Type B pancreatic cell (in vitro differentiated cells): ENCODE measurements around the gene ZMYM4. TPM values are rescaled to one million over a fixed set of nuclear protein-coding genes. Genes with fewer than 3 reads are reported as not detected.
"Not testable (repeated sequence)": the region's sequence is repeated elsewhere in the genome, so short reads cannot be mapped to it uniquely, and the experiment has no call there.

Experiments
- DNase-seq: peaks from one replicate; pipeline ENCODE4 v3.0.0; 2021; ENCODE audit warnings: mixed read lengths; ENCODE audit not compliant: unreplicated experiment; ENCODE audit errors: extremely low spot score
- H3K27ac Mint-ChIP-seq: 2 replicates; pipeline ENCODE4 v1.8.0; 2021; ENCODE audit warnings: mild to moderate bottlenecking, mixed read lengths
- H3K27me3 Mint-ChIP-seq: 2 replicates; pipeline ENCODE4 v1.8.0; 2021; ENCODE audit warnings: mixed read lengths
- H3K36me3 Mint-ChIP-seq: 2 replicates; pipeline ENCODE4 v1.8.0; 2021; ENCODE audit warnings: mixed read lengths
- H3K4me1 Mint-ChIP-seq: one replicate; pipeline ENCODE4 v1.8.0; 2021; ENCODE audit warnings: mixed read lengths; ENCODE audit not compliant: unreplicated experiment
- H3K4me3 Mint-ChIP-seq: 2 replicates; pipeline ENCODE4 v1.8.0; 2021; ENCODE audit warnings: mild to moderate bottlenecking, mixed read lengths
- H3K9me3 Mint-ChIP-seq: 2 replicates; pipeline ENCODE4 v1.8.0; 2021; ENCODE audit warnings: mixed read lengths
- CTCF ChIP-seq: fragments of 200-600 bp; sonication (generic); conservative IDR thresholded peaks from 2 replicates; pipeline ENCODE4 v1.5.0; 2021; ENCODE audit warnings: antibody characterized with exemption, mild to moderate bottlenecking
- total RNA-seq: library from RNA; stranded (reverse); gene quantifications from 2 replicates; pipeline ENCODE4 v1.2.1, GENCODE V29; 2021; ENCODE audit warnings: low replicate concordance

Gene ZMYM4
- total RNA-seq, 1 donor from 2014 or later = 85.4 TPM

- no peak for TF ChIP-seq CTCF
- no peak overlapping the region for H3K27ac Mint-ChIP-seq
- no peak for DNase-seq
- no peaks in the 10 kb centered on the region for H3K9me3 Mint-ChIP-seq
- H3K27me3 Mint-ChIP-seq = no peaks in the 10 kb centered on the region
- peaks cover 5% of the 10 kb centered on the region for H3K4me1 Mint-ChIP-seq
- peaks cover 12% of the 10 kb centered on the region for H3K36me3 Mint-ChIP-seq
- H3K4me3 Mint-ChIP-seq = no peak overlapping the region
These were observed 103.0 kb downstream of the ZMYM4 start for GRCh38 chr1:35371506-35371905.

- no peaks in the 10 kb centered on the region for H3K9me3 Mint-ChIP-seq
These were observed 109.0 kb downstream of the ZMYM4 start for GRCh38 chr1:35377555-35377954.

GRCh38 chr1:35379317-35380000 is 111.0 kb downstream of the ZMYM4 start:
- no peak for TF ChIP-seq CTCF
- H3K4me3 Mint-ChIP-seq = no peak overlapping the region
- no peaks in the 10 kb centered on the region for H3K9me3 Mint-ChIP-seq
- H3K4me1 Mint-ChIP-seq = no peaks in the 10 kb centered on the region
- peaks cover 27% of the 10 kb centered on the region for H3K36me3 Mint-ChIP-seq
- no peaks in the 10 kb centered on the region for H3K27me3 Mint-ChIP-seq
- no peak for DNase-seq
- H3K27ac Mint-ChIP-seq = no peak overlapping the region

More at GRCh38 chr1:35377555-35377954, 109.0 kb downstream of the ZMYM4 start:
- Mint-ChIP-seq H3K4me3 (no peak overlapping the region), H3K27me3 (no peaks in the 10 kb centered on the region), H3K27ac (no peak overlapping the region), H3K4me1 (no peaks in the 10 kb centered on the region), H3K36me3 (peaks cover 22% of the 10 kb centered on the region)
- no peak for TF ChIP-seq CTCF
- no peak for DNase-seq

GRCh38 chr1:35380111-35380510 is 111.6 kb downstream of the ZMYM4 start:
- H3K4me1 Mint-ChIP-seq, DNase-seq, H3K27ac Mint-ChIP-seq, H3K4me3 Mint-ChIP-seq, H3K9me3 Mint-ChIP-seq, H3K27me3 Mint-ChIP-seq: not testable (repeated sequence)
- peaks cover 21% of the 10 kb centered on the region for H3K36me3 Mint-ChIP-seq

GRCh38 chr1:35382107-35382506 is 113.6 kb downstream of the ZMYM4 start:
- H3K36me3 Mint-ChIP-seq = peaks cover 29% of the 10 kb centered on the region
- no peaks in the 10 kb centered on the region for H3K4me1 Mint-ChIP-seq
- H3K9me3 Mint-ChIP-seq = no peaks in the 10 kb centered on the region
- H3K27ac Mint-ChIP-seq = no peak overlapping the region
- TF ChIP-seq CTCF = no peak
- H3K27me3 Mint-ChIP-seq = no peaks in the 10 kb centered on the region
- DNase-seq = no peak
- no peak overlapping the region for H3K4me3 Mint-ChIP-seq

- Mint-ChIP-seq H3K9me3 (no peaks in the 10 kb centered on the region), H3K27me3 (no peaks in the 10 kb centered on the region), H3K27ac (no peak overlapping the region), H3K36me3 (peaks cover 45% of the 10 kb centered on the region), H3K4me3 (no peak overlapping the region), H3K4me1 (peaks cover 13% of the 10 kb centered on the region)
- TF ChIP-seq CTCF = no peak
- DNase-seq = no peak
These were observed 117.8 kb downstream of the ZMYM4 start for GRCh38 chr1:35386290-35386689.
